HG03097 (cell line): ENCODE data around the gene SLC7A9.
"Not testable (repeated sequence)": the region's sequence is repeated elsewhere in the genome, so short reads cannot be mapped to it uniquely, and the experiment has no call there.

ENCODE experiments used
- ATAC-seq: cut with Tn5 transposase; IDR thresholded peaks from one replicate; pipeline ENCODE4 v1.9.1; 2021; ENCODE audit not compliant: unreplicated experiment, low FRiP score

SLC7A9 gene

GRCh38 chr19:32886241-32886640, 16.7 kb upstream of the SLC7A9 start:
- ATAC-seq: no peak

- ATAC-seq: not testable (repeated sequence)
Measured at GRCh38 chr19:32885255-32885654, 15.7 kb upstream of the SLC7A9 start.

- ATAC-seq: no peak
Measured at GRCh38 chr19:32881766-32882165, 12.2 kb upstream of the SLC7A9 start.

- ATAC-seq: no peak
Measured at GRCh38 chr19:32880622-32881021, 11.1 kb upstream of the SLC7A9 start.

GRCh38 chr19:32879741-32880140, 10.2 kb upstream of the SLC7A9 start:
- ATAC-seq: no peak

GRCh38 chr19:32878988-32879387, 9.4 kb upstream of the SLC7A9 start:
- ATAC-seq: no peak

- ATAC-seq: no peak
Measured at GRCh38 chr19:32877977-32878745, 8.6 kb upstream of the SLC7A9 start.

- no peak for ATAC-seq
Measured at GRCh38 chr19:32877323-32877912, 7.9 kb upstream of the SLC7A9 start.

GRCh38 chr19:32876919-32877285, 7.3 kb upstream of the SLC7A9 start:
- no peak for ATAC-seq

- ATAC-seq: no peak
Measured at GRCh38 chr19:32876236-32876918, 6.8 kb upstream of the SLC7A9 start.

- ATAC-seq: no peak
Measured at GRCh38 chr19:32875428-32875827, 5.9 kb upstream of the SLC7A9 start.

GRCh38 chr19:32874605-32875004, 5.0 kb upstream of the SLC7A9 start:
- ATAC-seq: no peak

- no peak for ATAC-seq
Measured at GRCh38 chr19:32873247-32873959, 3.8 kb upstream of the SLC7A9 start.

- no peak for ATAC-seq
Measured at GRCh38 chr19:32872391-32872790, 2.8 kb upstream of the SLC7A9 start.

- ATAC-seq: no peak
Measured at GRCh38 chr19:32870981-32871451, 1.4 kb upstream of the SLC7A9 start.

- ATAC-seq: no peak
Measured at GRCh38 chr19:32869966-32870573, 503 bp upstream of the SLC7A9 start.

- no peak for ATAC-seq
Measured at GRCh38 chr19:32868206-32868950, 1.2 kb downstream of the SLC7A9 start.

- not testable (repeated sequence) for ATAC-seq
Measured at GRCh38 chr19:32867436-32867835, 2.1 kb downstream of the SLC7A9 start.

GRCh38 chr19:32866564-32867265, 2.9 kb downstream of the SLC7A9 start:
- no peak for ATAC-seq
